Hepatocyte (in vitro differentiated cells): ENCODE data around the gene XPO6.

ENCODE experiments used
- EZH2 ChIP-seq: fragments of 200-600 bp; sonication (generic); IDR thresholded peaks from 2 replicates; pipeline ENCODE4 v1.6.1; 2016; ENCODE audit warnings: antibody characterized with exemption, mild to moderate bottlenecking, borderline replicate concordance
- EZH2phosphoT487 ChIP-seq: fragments of 200-600 bp; sonication (generic); IDR thresholded peaks from one replicate; pipeline ENCODE4 v1.6.1; 2018; ENCODE audit warnings: antibody characterized with exemption, mild to moderate bottlenecking, low read depth, moderate library complexity; ENCODE audit not compliant: unreplicated experiment, severe bottlenecking
- TF ChIP-seq, protein P1 (sequence below): fragments of 200-600 bp; sonication (generic); IDR thresholded peaks from 2 replicates; pipeline ENCODE4 v1.5.1; 2016; ENCODE audit warnings: antibody characterized with exemption, mild to moderate bottlenecking; ENCODE audit not compliant: poor library complexity

DNA sequence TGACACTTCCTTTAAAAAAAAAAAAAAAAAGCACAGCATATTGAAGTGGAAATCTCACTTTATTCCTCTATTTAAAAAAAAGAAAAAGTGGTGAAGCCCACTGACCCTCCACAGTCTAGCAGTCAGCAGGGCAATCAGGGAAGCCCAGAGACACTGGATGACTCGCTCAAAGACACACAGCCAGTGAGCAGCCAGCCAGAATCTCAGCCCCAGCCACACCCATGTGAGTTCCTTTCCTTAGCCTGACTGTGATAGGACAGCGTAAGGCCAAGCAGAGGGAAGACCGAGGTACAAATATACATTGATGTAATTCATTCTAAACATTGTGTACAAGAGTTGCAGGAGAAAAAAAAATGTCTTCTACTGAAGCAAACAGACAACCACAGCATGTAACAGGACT lies 22.5 kb downstream of the XPO6 start:
- TF ChIP-seq, protein P1, sequence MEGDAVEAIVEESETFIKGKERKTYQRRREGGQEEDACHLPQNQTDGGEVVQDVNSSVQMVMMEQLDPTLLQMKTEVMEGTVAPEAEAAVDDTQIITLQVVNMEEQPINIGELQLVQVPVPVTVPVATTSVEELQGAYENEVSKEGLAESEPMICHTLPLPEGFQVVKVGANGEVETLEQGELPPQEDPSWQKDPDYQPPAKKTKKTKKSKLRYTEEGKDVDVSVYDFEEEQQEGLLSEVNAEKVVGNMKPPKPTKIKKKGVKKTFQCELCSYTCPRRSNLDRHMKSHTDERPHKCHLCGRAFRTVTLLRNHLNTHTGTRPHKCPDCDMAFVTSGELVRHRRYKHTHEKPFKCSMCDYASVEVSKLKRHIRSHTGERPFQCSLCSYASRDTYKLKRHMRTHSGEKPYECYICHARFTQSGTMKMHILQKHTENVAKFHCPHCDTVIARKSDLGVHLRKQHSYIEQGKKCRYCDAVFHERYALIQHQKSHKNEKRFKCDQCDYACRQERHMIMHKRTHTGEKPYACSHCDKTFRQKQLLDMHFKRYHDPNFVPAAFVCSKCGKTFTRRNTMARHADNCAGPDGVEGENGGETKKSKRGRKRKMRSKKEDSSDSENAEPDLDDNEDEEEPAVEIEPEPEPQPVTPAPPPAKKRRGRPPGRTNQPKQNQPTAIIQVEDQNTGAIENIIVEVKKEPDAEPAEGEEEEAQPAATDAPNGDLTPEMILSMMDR = no peak
- TF ChIP-seq EZH2phosphoT487 (no peak), EZH2 (no peak)
